ENCODE results near the gene PHLDA3.

PHLDA3 gene

DNA sequence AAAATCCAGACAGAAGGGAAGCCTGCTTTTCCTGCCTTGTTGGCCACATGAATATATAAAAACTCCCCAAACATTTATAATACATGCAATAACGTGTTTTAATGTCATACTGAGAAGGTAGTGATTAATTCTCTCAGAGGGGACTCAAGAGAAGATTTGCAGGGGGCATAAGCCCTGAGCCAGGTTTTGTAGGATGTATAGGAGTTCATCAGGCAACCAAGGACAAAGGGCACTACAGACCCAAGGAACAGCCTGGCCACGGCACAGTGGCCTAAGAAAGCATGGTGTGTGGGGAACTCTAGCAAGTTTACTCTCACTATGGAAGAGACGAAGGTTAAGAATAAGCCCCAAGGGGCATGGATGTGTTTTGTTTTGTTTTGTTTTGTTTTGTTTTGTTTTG, 32.0 kb downstream of the PHLDA3 start:
- H3K27ac ChIP-seq (ENCODE audit: poor library complexity, severe bottlenecking) = no peak overlapping the region
- no peak for TF ChIP-seq CTCF (IDR thresholded peaks at IDR 0.05; ENCODE audit: poor library complexity, severe bottlenecking)
- no peak overlapping the region for H3K4me3 ChIP-seq (ENCODE audit: severe bottlenecking)
- H3K27me3 ChIP-seq (ENCODE audit: insufficient read depth, poor library complexity, severe bottlenecking) = no peaks in the 10 kb centered on the region
- DNase-seq (ENCODE audit: low spot score) (no peak), ATAC-seq (ENCODE audit: low read depth) (no peak)
- no peaks in the 10 kb centered on the region for H3K9me3 ChIP-seq (ENCODE audit: severe bottlenecking)
- H3K36me3 ChIP-seq (ENCODE audit: low read depth) = no peaks in the 10 kb centered on the region
- H3K4me1 ChIP-seq (ENCODE audit: insufficient read depth, poor library complexity, severe bottlenecking) = peaks cover 13% of the 10 kb centered on the region

GRCh38 chr1:201436393-201436792, 32.6 kb downstream of the PHLDA3 start:
- TF ChIP-seq CTCF (IDR thresholded peaks at IDR 0.05; ENCODE audit: poor library complexity, severe bottlenecking) = no peak
- Histone ChIP-seq H3K27me3 (ENCODE audit: insufficient read depth, poor library complexity, severe bottlenecking) (no peaks in the 10 kb centered on the region), H3K27ac (ENCODE audit: poor library complexity, severe bottlenecking) (peak overlapping the region; percentile 46), H3K4me3 (ENCODE audit: severe bottlenecking) (no peak overlapping the region), H3K9me3 (ENCODE audit: severe bottlenecking) (no peaks in the 10 kb centered on the region), H3K36me3 (ENCODE audit: low read depth) (no peaks in the 10 kb centered on the region), H3K4me1 (ENCODE audit: insufficient read depth, poor library complexity, severe bottlenecking) (peaks cover 13% of the 10 kb centered on the region)
- DNase-seq (ENCODE audit: low spot score) (no peak), ATAC-seq (ENCODE audit: low read depth) (no peak; the same call in 2 of the 3 replicates)

- Histone ChIP-seq H3K4me3 (ENCODE audit: severe bottlenecking) (no peak overlapping the region), H3K9me3 (ENCODE audit: severe bottlenecking) (no peaks in the 10 kb centered on the region), H3K36me3 (ENCODE audit: low read depth) (no peaks in the 10 kb centered on the region), H3K27me3 (ENCODE audit: insufficient read depth, poor library complexity, severe bottlenecking) (no peaks in the 10 kb centered on the region), H3K4me1 (ENCODE audit: insufficient read depth, poor library complexity, severe bottlenecking) (peaks cover 13% of the 10 kb centered on the region), H3K27ac (ENCODE audit: poor library complexity, severe bottlenecking) (no peak overlapping the region)
- no peak for DNase-seq (ENCODE audit: low spot score)
- ATAC-seq (ENCODE audit: low read depth) = no peak
- no peak for TF ChIP-seq CTCF (IDR thresholded peaks at IDR 0.05; ENCODE audit: poor library complexity, severe bottlenecking)
Measured at GRCh38 chr1:201434266-201434665, 34.7 kb downstream of the PHLDA3 start.

DNA sequence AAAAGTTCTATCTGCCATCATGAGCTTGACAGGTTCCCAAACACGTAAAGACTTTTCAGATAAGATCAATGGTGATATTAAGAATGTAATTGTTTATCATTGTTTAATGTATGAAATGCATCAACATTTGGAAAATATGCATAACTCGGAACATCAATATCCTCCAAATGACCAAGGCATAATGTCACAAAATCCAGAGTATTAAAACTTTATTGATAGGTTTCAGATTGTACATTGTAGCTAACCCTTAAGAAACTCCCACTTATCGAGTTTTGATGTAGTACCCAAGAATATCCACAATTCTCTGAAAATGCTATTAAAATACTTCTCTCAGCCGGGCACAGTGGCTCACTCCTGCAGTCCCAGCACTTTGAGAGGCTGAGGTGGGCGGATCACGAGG, 35.4 kb downstream of the PHLDA3 start:
- DNase-seq (ENCODE audit: low spot score) (no peak), ATAC-seq (ENCODE audit: low read depth) (no peak)
- H3K27ac ChIP-seq (ENCODE audit: poor library complexity, severe bottlenecking) = no peak overlapping the region
- TF ChIP-seq CTCF (IDR thresholded peaks at IDR 0.05; ENCODE audit: poor library complexity, severe bottlenecking) = no peak
- H3K36me3 ChIP-seq (ENCODE audit: low read depth) = no peaks in the 10 kb centered on the region
- peaks cover 13% of the 10 kb centered on the region for H3K4me1 ChIP-seq (ENCODE audit: insufficient read depth, poor library complexity, severe bottlenecking)
- H3K9me3 ChIP-seq (ENCODE audit: severe bottlenecking) = no peaks in the 10 kb centered on the region
- no peak overlapping the region for H3K4me3 ChIP-seq (ENCODE audit: severe bottlenecking)
- no peaks in the 10 kb centered on the region for H3K27me3 ChIP-seq (ENCODE audit: insufficient read depth, poor library complexity, severe bottlenecking)

GRCh38 chr1:201430776-201431175, 38.2 kb downstream of the PHLDA3 start:
- H3K27me3 ChIP-seq (ENCODE audit: insufficient read depth, poor library complexity, severe bottlenecking) = no peaks in the 10 kb centered on the region
- peaks cover 8% of the 10 kb centered on the region for H3K4me1 ChIP-seq (ENCODE audit: insufficient read depth, poor library complexity, severe bottlenecking)
- ATAC-seq (ENCODE audit: low read depth) = no peak
- no peak for DNase-seq (ENCODE audit: low spot score)
- no peak overlapping the region for H3K27ac ChIP-seq (ENCODE audit: poor library complexity, severe bottlenecking)
- no peaks in the 10 kb centered on the region for H3K9me3 ChIP-seq (ENCODE audit: severe bottlenecking)
- no peak overlapping the region for H3K4me3 ChIP-seq (ENCODE audit: severe bottlenecking)
- no peaks in the 10 kb centered on the region for H3K36me3 ChIP-seq (ENCODE audit: low read depth)
- no peak for TF ChIP-seq CTCF (IDR thresholded peaks at IDR 0.05; ENCODE audit: poor library complexity, severe bottlenecking)

Data from RWPE2 (cell line).